Tongue (tissue), 2 donors: ENCODE results near the gene MRM3. TPM values are rescaled to one million over a fixed set of nuclear protein-coding genes. Genes with fewer than 3 reads are reported as not detected.
A peak's percentile ranks its signal among the peaks of the same experiment; 100 is the strongest.
"Not testable (repeated sequence)": the region's sequence is repeated elsewhere in the genome, so short reads cannot be mapped to it uniquely, and the experiment has no call there.

Experiments used
- DNase-seq: peaks from one replicate; pipeline ENCODE4 v3.0.0-alpha.2; 2015
- total RNA-seq: library from RNA; depleted of rRNA; stranded (reverse); fragments of >200 nt; gene quantifications from one replicate; pipeline ENCODE4 v1.2.3, GENCODE V29; 2014

The MRM3 gene
- total RNA-seq, 1 donor from 2014 or later = 23.3 TPM

DNA sequence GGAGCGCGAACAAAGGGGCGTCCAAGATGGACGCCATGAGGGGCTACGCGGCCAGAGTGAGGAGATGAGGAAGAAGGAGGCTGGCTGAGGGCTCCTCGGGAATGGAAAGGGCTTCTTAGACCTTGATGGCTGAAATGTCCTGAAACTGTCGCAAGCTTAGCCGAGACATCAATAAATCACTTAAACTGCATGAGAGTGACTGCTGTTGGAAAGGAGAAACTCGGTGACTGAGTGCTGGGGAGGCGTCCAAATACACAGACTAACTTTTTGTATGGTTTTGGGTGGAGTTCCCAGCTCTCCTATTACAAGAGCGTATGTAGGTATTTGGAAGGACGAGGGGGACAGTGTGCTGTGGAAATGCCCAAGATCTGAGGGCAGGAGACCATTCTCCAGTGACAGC, 28.7 kb upstream of the MRM3 start:
- DNase-seq = peak; percentile 8

GRCh38 chr17:755319-755961, 26.7 kb upstream of the MRM3 start:
- DNase-seq = not testable (repeated sequence)

GRCh38 chr17:756010-756567, 26.1 kb upstream of the MRM3 start:
- not testable (repeated sequence) for DNase-seq

- DNase-seq = no peak
Observed at GRCh38 chr17:759964-760363, 22.2 kb upstream of the MRM3 start.

DNA sequence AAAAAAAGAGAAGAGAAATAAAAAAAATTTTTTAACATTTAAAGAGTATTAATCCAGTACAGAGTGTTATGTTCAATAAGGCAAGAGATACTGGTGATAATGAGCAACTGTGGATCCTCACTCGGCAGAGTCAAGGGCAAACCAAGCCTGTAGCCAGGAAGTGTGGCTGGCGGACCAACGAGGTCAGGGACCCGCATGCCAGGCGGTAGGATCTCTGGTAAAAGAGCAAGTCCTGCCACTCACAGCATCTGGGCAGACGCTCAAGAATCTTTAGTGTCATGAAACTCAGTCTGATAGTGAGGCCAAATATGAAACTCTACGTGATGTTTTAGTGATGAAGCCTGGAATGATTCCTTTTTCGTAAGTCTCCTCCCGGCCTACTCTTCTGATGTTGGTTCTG, 21.8 kb upstream of the MRM3 start:
- no peak for DNase-seq

GRCh38 chr17:767076-767475, 15.1 kb upstream of the MRM3 start:
- DNase-seq = no peak

DNA sequence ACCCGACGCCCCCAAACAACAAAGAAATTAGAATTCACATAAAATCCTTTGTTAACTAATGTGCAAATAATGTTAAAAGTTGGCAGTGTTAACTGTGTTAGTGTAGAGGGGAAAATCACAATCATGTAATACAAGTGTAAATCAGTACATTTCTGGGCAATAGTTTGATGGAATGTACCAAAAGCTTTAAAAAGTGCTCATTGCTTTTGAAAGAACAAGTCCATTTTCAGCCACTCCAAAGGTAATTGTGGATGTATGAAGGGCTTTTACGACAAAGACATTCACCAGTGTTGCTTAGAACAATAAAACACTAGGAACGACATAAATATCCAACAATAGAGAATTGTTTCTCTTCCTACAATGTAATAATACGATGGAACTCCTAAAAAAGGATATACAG, 9.1 kb upstream of the MRM3 start:
- DNase-seq = no peak

GRCh38 chr17:773467-774312, 8.5 kb upstream of the MRM3 start:
- no peak for DNase-seq

DNA sequence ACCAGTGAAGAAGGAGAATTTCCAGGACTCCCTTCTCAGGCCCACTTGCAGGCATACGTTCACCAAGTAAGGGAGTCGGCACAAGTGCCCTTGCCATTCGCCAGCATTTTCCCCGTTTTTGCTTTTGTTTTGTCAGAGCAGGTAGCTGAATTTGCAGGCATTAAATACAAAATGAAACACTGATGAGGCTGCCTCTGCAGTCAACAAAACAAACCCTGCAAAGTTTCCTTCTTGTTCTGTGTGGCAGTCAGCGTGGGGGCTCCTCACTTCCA, 7.9 kb upstream of the MRM3 start:
- no peak for DNase-seq

- DNase-seq = no peak
Observed at GRCh38 chr17:778096-778495, 4.1 kb upstream of the MRM3 start.

DNA sequence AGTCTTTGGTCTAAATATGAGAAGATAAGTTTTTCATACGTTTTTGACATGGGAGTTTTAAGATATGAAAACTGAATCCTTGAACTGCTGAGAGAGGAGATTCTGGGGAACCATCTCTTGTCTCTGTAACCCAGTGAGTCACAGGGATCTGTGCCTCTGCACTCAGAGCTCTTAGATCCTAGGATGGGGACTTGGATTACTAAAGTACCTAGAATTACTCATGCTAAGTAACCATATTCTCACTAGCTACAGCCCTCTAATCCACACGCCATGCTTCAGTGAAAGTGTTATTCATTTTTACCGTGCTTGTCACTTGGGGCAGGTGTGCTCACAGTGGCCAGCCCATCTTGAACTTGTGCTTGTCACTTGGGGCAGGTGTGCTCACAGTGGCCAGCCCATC, 2.0 kb downstream of the MRM3 start:
- DNase-seq = no peak

- DNase-seq = not testable (repeated sequence)
Observed at GRCh38 chr17:785901-786300, 3.7 kb downstream of the MRM3 start.

GRCh38 chr17:787641-788221, 5.6 kb downstream of the MRM3 start:
- no peak for DNase-seq

- DNase-seq = no peak
Observed at GRCh38 chr17:788551-788950, 6.4 kb downstream of the MRM3 start.

GRCh38 chr17:789160-789840, 7.1 kb downstream of the MRM3 start:
- peak; percentile 20 for DNase-seq

- peak; percentile 73 for DNase-seq
Observed at GRCh38 chr17:789931-790873, 8.0 kb downstream of the MRM3 start.

DNA sequence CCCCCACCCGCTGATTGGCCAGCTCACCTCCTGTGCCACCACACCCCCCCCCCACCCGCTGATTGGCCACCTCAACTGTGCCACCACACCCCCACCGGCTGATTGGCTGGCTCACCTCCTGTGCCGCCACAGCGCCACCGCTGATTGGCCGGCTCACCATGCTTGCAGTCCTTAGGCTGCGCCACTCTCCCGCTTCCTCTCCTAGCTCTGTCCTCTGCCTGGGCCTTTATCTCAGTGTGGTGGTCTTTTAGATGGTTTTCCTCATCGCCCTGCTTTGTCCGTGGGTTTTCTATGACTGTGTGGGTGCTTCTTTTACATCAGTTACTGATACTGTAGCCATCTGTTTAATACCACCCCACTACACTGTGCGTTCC, 8.7 kb downstream of the MRM3 start:
- peak; percentile 41 for DNase-seq

DNA sequence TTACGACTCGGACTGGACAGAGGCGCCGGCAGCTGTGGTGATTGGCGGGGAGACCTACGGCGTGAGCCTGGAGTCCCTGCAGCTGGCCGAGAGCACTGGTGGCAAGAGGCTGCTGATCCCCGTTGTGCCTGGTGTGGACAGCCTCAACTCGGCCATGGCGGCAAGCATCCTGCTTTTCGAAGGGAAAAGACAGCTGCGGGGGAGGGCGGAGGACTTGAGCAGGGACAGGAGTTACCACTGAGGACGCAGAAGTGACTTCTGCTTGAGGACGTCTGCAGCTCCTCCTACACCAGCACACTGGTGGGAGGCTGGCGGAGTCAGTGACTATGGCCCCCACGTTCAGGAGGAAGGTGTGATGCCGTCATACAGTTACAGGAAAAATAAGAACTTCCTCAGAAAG, 9.7 kb downstream of the MRM3 start:
- no peak for DNase-seq

GRCh38 chr17:792277-792676, 10.1 kb downstream of the MRM3 start:
- DNase-seq = no peak

- peak; percentile 95 for DNase-seq
Observed at GRCh38 chr17:794876-795275, 12.7 kb downstream of the MRM3 start.

DNA sequence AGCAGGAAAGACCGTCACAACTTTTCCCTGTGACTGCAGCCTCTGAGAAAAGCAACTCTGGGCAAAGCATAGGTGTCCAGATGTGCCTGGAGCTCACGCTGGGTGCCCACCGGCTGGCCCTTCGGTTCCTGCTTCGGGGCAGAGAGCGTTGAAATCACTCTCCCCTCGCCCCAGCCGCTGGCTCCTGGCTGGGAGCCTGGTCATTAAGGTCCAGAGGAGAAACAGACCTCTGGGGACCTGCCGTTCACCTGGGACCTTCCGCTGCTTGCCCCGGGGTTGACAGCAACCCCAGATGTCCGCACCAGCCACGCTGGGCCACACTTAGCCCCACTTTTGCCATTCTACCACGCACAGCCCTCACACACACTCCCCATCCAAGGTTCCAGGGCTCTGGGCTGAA, 13.1 kb downstream of the MRM3 start:
- DNase-seq = no peak

GRCh38 chr17:795721-796120, 13.6 kb downstream of the MRM3 start:
- peak; percentile 22 for DNase-seq
